ENCODE results near the gene SDK1. TPM values are rescaled to one million over a fixed set of nuclear protein-coding genes. Genes with fewer than 3 reads are reported as not detected.

SDK1 gene
- total and polyA plus RNA-seq, 2 of the 8 experiments (the other 6 are each of a cell fraction or from before 2014, with no cell fraction given): 3.3 to 7.2 TPM

DNA sequence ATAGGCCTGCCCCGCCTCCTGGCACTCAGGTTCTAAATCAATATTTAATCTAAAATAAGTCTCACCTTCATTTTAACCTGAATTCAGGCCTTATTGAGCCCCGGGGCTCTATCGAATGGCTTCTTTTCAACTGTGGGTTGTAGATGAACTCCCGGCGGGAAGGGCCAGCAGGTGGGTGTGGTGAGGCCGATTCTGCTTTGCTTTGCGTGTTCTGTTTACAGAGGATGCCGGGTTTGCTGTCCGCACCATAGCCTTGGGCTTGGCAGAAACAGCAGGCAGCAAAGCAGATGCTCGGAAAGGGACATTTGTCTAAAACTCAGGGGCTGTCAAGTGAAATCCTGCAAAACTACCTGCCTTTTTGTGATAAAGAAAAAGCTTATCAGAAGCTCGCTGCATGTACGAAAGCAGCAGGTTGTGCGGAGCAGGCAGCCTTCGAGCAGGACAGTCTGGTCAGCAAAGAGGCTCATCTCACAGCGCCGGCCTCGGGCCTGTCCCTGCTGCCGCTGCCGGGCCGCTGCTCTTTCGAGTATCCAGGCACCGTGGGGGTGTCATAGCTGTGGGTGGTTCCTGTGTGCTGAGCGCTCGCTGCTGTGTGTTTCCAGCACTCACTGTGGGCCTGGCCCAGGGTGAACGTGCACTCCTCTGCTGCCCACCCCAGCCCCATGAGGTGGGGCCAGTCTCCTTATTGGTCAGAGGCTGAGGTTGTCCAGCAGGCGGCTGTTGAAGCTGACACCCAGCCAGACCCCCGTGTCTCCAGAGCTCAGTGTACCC lies 946.2 kb downstream of the SDK1 start:
- peaks cover 0 to 6% of the 10 kb centered on the region in 2 experiments; a peak in 2 of 4 replicates for H3K9me3 ChIP-seq (ENCODE audit: insufficient read depth in 2 of 2, low read depth in 1 of 2, low read length in 1 of 2)
- H3K23ac ChIP-seq (ENCODE audit: insufficient read length): no peak overlapping the region
- ChIA-PET POLR2A (ENCODE audit: partially characterized antibody) (no interaction called here), CTCF (ENCODE audit: partially characterized antibody) (interaction anchor here (1.4 kb wide), 1 partner anchor 39 kb away, joined by 4 read pairs; no protein-coding TSS in a partner anchor)
- no peaks in the 10 kb centered on the region for H3K79me2 ChIP-seq (ENCODE audit: control insufficient read depth in 1 of 2, insufficient read depth in 2 of 2, low read length in 2 of 2)
- H3K4me3 ChIP-seq (ENCODE audit: extremely low read depth in 1 of 4, insufficient read depth in 2 of 4, low read depth in 3 of 4, low read length in 4 of 4): no peak overlapping the region
- H3K4me2 ChIP-seq (ENCODE audit: insufficient read depth in 1 of 2, low read depth in 2 of 2, low read length in 2 of 2): no peak overlapping the region
- H4K20me1 ChIP-seq (replicated peaks in 1 of 2; ENCODE audit: control insufficient read depth in 1 of 2, insufficient read depth in 2 of 2, low read length in 2 of 2): peaks cover 0 to 3% of the 10 kb centered on the region in 2 experiments
- H2BK120ac ChIP-seq (replicated peaks; ENCODE audit: low read depth, low read length): no peak overlapping the region
- no peaks in the 10 kb centered on the region for H3K27me3 ChIP-seq (replicated peaks in 1 of 4; ENCODE audit: control insufficient read depth in 3 of 4, extremely low read depth in 1 of 4, insufficient read depth in 3 of 4, low read length in 3 of 4)
- no peak overlapping the region for H2AK5ac ChIP-seq (ENCODE audit: low read depth, low read length)
- WGBS, 2 experiments (ENCODE audit: extremely low coverage in 1 of 2, insufficient coverage in 1 of 2, insufficient read length in 1 of 2, insufficient replicate concordance in 2 of 2, low coverage in 1 of 2, low lambda C conversion rate in 2 of 2, missing lambda C conversion rate in 1 of 2): 92% methylated on average over 27 of the region's 27 CpGs; no CpG with 5 or more reads in 1 of the 2 experiments
- no peak overlapping the region for H3K4ac ChIP-seq (replicated peaks; ENCODE audit: insufficient read length, low read depth, low read length)
- peaks cover 0 to 7% (median 0%) of the 10 kb centered on the region in 4 experiments; a peak in 3 of 7 replicates for H3K4me1 ChIP-seq (replicated peaks in 1 of 4; ENCODE audit: control insufficient read depth in 3 of 4, insufficient read depth in 4 of 4, low read length in 3 of 4)
- no peak for FAIRE-seq
- no peak overlapping the region for H3K56ac ChIP-seq (replicated peaks; ENCODE audit: insufficient read length, low read depth, low read length)
- no peak overlapping the region for H2BK5ac ChIP-seq (ENCODE audit: low read depth, low read length)
- TF ChIP-seq NRF1 (IDR thresholded peaks at IDR 0.05; ENCODE audit: low read depth, low read length) (no peak), HDAC6 (IDR thresholded peaks at IDR 0.05; ENCODE audit: low read depth, low read length) (no peak), TBP (IDR thresholded peaks at IDR 0.05; ENCODE audit: low read depth, low read length) (no peak), MAFK (IDR thresholded peaks at IDR 0.05; ENCODE audit: low read depth, low read length) (no peak)
- no peak overlapping the region for H2BK15ac ChIP-seq (ENCODE audit: low read length)
- H4K5ac ChIP-seq (ENCODE audit: insufficient read length, low read depth, low read length): no peak overlapping the region
- no peak overlapping the region for H2AFZ ChIP-seq (ENCODE audit: low read length)
- H4K8ac ChIP-seq (ENCODE audit: extremely low read depth, insufficient read depth, low read length): 0 out of 2 replicates have a peak overlapping the region, but pooled peaks have one; percentile 21
- no peaks in the 10 kb centered on the region; a peak in 1 of 8 replicates for H3K36me3 ChIP-seq (ENCODE audit: control insufficient read depth in 2 of 4, insufficient read depth in 4 of 4, low read length in 3 of 4)
- H3K18ac ChIP-seq (ENCODE audit: extremely low read depth, low read length): no peak overlapping the region
- H4K91ac ChIP-seq (replicated peaks; ENCODE audit: insufficient read length, low read length): no peak overlapping the region
- H2BK20ac ChIP-seq (ENCODE audit: low read length): no peak overlapping the region
- no peaks in the 10 kb centered on the region for H3K79me1 ChIP-seq (ENCODE audit: low read depth, low read length)
- H2BK12ac ChIP-seq (ENCODE audit: low read depth, low read length): no peak overlapping the region
- H3K9ac ChIP-seq (replicated peaks in 1 of 4; ENCODE audit: extremely low read depth in 1 of 4, low read depth in 3 of 4, low read length in 3 of 4): no peak overlapping the region
- H3K14ac ChIP-seq (ENCODE audit: insufficient read length): no peak overlapping the region
- H3K27ac ChIP-seq (ENCODE audit: low read depth, low read length): no peak overlapping the region
- no peak for DNase-seq (ENCODE audit: low read depth in 1 of 2, low spot score in 2 of 2)
- H3K23me2 ChIP-seq (ENCODE audit: low read depth, low read length): peaks cover 2% of the 10 kb centered on the region; the same call in 1 of the 2 replicates
